GM23338 (cell line): ENCODE measurements around the gene EXOG. TPM values are rescaled to one million over a fixed set of nuclear protein-coding genes. Genes with fewer than 3 reads are reported as not detected.

ENCODE experiments used
- ATAC-seq: fragments of 200-7000 bp; cut with Tn5 transposase; 3 replicates; pipeline ENCODE4 v1.9.1; 2020
- DNase-seq: peaks from one replicate; pipeline ENCODE4 v3.0.0-alpha.2; 2015; ENCODE audit warnings: low spot score
- H2AFZ ChIP-seq: fragments of 200-600 bp; sonication (generic); 2 replicates; pipeline ENCODE4 v1.8.0; 2016; ENCODE audit warnings: antibody characterized with exemption, mild to moderate bottlenecking, moderate library complexity
- H3F3A ChIP-seq: fragments of 200-600 bp; sonication (generic); replicated peaks from 2 replicates; pipeline ENCODE4 v1.8.0; 2017; ENCODE audit warnings: antibody characterized with exemption, mixed run types, low read depth
- H3K27ac ChIP-seq: fragments of 200-600 bp; sonication (generic); 2 replicates; pipeline ENCODE4 v1.6.1; 2016; ENCODE audit warnings: low read depth
- H3K27me3 ChIP-seq: fragments of 200-600 bp; sonication (generic); 2 replicates; pipeline ENCODE4 v1.8.0; 2016; ENCODE audit warnings: mild to moderate bottlenecking, mixed run types, moderate library complexity; ENCODE audit not compliant: insufficient read depth
- H3K36me3 ChIP-seq: fragments of 200-600 bp; sonication (generic); 2 replicates; pipeline ENCODE4 v1.8.0; 2016; ENCODE audit warnings: mild to moderate bottlenecking; ENCODE audit not compliant: insufficient read depth
- H3K4me1 ChIP-seq: fragments of 200-600 bp; sonication (generic); 2 replicates; pipeline ENCODE4 v1.8.0; 2016; ENCODE audit warnings: mild to moderate bottlenecking, moderate library complexity; ENCODE audit not compliant: insufficient read depth
- H3K4me2 ChIP-seq: fragments of 200-600 bp; sonication (generic); 2 replicates; pipeline ENCODE4 v1.7.1; 2017; ENCODE audit warnings: mixed run types
- H3K4me3 ChIP-seq: fragments of 200-600 bp; sonication (generic); 2 replicates; pipeline ENCODE4 v1.6.1; 2016; ENCODE audit warnings: mixed run types
- H3K79me2 ChIP-seq: fragments of 200-600 bp; sonication (generic); replicated peaks from 2 replicates; pipeline ENCODE4 v1.8.0; 2017; ENCODE audit warnings: mild to moderate bottlenecking; ENCODE audit not compliant: insufficient read depth
- H3K9me2 ChIP-seq: fragments of 200-600 bp; sonication (generic); 2 replicates; pipeline ENCODE4 v1.8.0; 2017; ENCODE audit not compliant: insufficient read depth
- H4K20me1 ChIP-seq: fragments of 200-600 bp; sonication (generic); replicated peaks from 2 replicates; pipeline ENCODE4 v1.8.0; 2017; ENCODE audit warnings: mild to moderate bottlenecking; ENCODE audit not compliant: insufficient read depth
- H3K27ac Mint-ChIP-seq: 2 replicates; pipeline ENCODE4 v1.8.0; 2020; ENCODE audit warnings: inconsistent platforms, mild to moderate bottlenecking, moderate library complexity, mixed read lengths
- H3K27me3 Mint-ChIP-seq: 3 replicates; pipeline ENCODE4 v1.8.0; 2022; ENCODE audit warnings: low read depth, mild to moderate bottlenecking, moderate library complexity, mixed read lengths, inconsistent platforms; ENCODE audit not compliant: insufficient read depth, poor library complexity
- H3K36me3 Mint-ChIP-seq: 3 replicates; pipeline ENCODE4 v1.8.0; 2021; ENCODE audit warnings: low read depth, mild to moderate bottlenecking, inconsistent platforms, moderate library complexity, mixed read lengths
- H3K4me1 Mint-ChIP-seq: 3 replicates; pipeline ENCODE4 v1.8.0; 2020; ENCODE audit warnings: mild to moderate bottlenecking, inconsistent platforms, mixed read lengths
- H3K4me3 Mint-ChIP-seq: 3 replicates; pipeline ENCODE4 v1.8.0; 2021; ENCODE audit warnings: moderate library complexity, mild to moderate bottlenecking, inconsistent platforms, mixed read lengths
- H3K9me3 Mint-ChIP-seq: 3 replicates; pipeline ENCODE4 v1.8.0; 2020; ENCODE audit warnings: moderate library complexity, mild to moderate bottlenecking, inconsistent platforms, mixed read lengths
- CREB1 ChIP-seq: fragments of 250-450 bp; sonication (Bioruptor Pico); IDR thresholded peaks from 2 replicates; pipeline ENCODE4 v1.5.0; 2020; ENCODE audit warnings: low read depth, mild to moderate bottlenecking, moderate library complexity
- EZH2phosphoT487 ChIP-seq: fragments of 200-600 bp; sonication (generic); IDR thresholded peaks from one replicate; pipeline ENCODE4 v1.8.1; 2018; ENCODE audit warnings: antibody characterized with exemption; ENCODE audit not compliant: unreplicated experiment
- JUNB ChIP-seq: IDR thresholded peaks from one replicate; pipeline ENCODE4 v1.6.1; 2016; ENCODE audit warnings: antibody characterized with exemption; ENCODE audit not compliant: unreplicated experiment
- STAT1 ChIP-seq: IDR thresholded peaks from one replicate; pipeline ENCODE4 v1.6.1; 2016; ENCODE audit warnings: antibody characterized with exemption; ENCODE audit not compliant: unreplicated experiment
- polyA plus RNA-seq: library from polyadenylated mRNA; unstranded; fragments of >200 nt; fragmentation: Nextera tagmentation; extraction: Ambion mirVana; gene quantifications from 2 replicates; pipeline ENCODE4 v1.2.1, GENCODE V29; 2016
- total RNA-seq: library from RNA; depleted of rRNA; stranded (reverse); fragments of >200 nt; shearing (Covaris generic); gene quantifications from 2 replicates; pipeline ENCODE4 v1.2.3, GENCODE V29; 2014
- TF ChIP-seq, protein P1 (sequence below): IDR thresholded peaks from one replicate; pipeline ENCODE4 v1.6.1; 2018; ENCODE audit warnings: antibody characterized with exemption; ENCODE audit not compliant: unreplicated experiment
- TF ChIP-seq, protein P2 (sequence below), 2 experiments: fragments of 200-600 bp in 1 of 2; sonication (generic) in 1 of 2; conservative IDR thresholded peaks; 2 replicates each; pipeline versions ENCODE4 v1.5.1 to v1.6.1; 2016 to 2017; ENCODE audit warnings: antibody characterized with exemption in 2 of 2, low read depth in 2 of 2, mild to moderate bottlenecking in 2 of 2, moderate library complexity in 1 of 2
- TF ChIP-seq, protein P3 (sequence below): IDR thresholded peaks from 2 replicates; pipeline ENCODE4 v1.6.1; 2016; ENCODE audit warnings: antibody characterized with exemption

The EXOG gene
- total and polyA plus RNA-seq, 2 experiments from 2014 or later = 9.7 to 11.3 TPM

DNA sequence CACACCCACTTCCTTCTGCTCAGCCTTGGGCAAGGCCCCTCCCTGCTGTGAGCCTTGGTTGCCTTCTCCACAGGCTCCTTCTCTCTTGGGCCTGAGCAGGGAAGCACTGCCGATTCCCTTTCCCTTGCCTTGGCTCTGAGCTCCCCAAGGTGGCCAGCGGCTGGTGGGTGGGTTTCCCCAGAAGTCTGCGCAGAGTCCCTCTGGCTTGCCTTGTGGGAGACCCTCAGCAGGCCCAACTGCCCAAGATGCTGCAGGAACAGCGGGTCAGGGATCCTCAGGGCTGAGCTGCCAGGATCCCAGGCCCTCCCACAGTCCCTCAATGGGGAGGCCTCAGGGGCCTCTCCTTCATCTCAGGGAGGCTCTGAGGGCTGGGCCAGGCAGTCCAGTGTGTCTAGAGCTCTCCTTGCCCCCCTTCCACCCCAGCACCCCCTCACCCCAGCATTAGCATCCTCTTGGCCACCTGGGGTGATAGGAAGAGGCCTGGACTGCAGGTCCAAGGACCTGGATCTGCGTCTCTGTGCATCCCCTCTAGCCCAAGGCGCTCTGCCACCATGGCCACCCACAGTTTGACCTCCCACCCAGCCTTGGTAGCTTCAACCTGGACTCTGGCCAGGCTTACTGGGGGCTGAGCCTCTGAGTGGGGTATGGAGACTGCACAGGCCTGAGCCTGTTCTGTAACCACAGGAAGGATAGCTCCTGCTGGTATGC lies 68.6 kb downstream of the EXOG start (continued):
- TF ChIP-seq, protein P1, sequence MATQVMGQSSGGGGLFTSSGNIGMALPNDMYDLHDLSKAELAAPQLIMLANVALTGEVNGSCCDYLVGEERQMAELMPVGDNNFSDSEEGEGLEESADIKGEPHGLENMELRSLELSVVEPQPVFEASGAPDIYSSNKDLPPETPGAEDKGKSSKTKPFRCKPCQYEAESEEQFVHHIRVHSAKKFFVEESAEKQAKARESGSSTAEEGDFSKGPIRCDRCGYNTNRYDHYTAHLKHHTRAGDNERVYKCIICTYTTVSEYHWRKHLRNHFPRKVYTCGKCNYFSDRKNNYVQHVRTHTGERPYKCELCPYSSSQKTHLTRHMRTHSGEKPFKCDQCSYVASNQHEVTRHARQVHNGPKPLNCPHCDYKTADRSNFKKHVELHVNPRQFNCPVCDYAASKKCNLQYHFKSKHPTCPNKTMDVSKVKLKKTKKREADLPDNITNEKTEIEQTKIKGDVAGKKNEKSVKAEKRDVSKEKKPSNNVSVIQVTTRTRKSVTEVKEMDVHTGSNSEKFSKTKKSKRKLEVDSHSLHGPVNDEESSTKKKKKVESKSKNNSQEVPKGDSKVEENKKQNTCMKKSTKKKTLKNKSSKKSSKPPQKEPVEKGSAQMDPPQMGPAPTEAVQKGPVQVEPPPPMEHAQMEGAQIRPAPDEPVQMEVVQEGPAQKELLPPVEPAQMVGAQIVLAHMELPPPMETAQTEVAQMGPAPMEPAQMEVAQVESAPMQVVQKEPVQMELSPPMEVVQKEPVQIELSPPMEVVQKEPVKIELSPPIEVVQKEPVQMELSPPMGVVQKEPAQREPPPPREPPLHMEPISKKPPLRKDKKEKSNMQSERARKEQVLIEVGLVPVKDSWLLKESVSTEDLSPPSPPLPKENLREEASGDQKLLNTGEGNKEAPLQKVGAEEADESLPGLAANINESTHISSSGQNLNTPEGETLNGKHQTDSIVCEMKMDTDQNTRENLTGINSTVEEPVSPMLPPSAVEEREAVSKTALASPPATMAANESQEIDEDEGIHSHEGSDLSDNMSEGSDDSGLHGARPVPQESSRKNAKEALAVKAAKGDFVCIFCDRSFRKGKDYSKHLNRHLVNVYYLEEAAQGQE = no peak
- TF ChIP-seq, protein P2, sequence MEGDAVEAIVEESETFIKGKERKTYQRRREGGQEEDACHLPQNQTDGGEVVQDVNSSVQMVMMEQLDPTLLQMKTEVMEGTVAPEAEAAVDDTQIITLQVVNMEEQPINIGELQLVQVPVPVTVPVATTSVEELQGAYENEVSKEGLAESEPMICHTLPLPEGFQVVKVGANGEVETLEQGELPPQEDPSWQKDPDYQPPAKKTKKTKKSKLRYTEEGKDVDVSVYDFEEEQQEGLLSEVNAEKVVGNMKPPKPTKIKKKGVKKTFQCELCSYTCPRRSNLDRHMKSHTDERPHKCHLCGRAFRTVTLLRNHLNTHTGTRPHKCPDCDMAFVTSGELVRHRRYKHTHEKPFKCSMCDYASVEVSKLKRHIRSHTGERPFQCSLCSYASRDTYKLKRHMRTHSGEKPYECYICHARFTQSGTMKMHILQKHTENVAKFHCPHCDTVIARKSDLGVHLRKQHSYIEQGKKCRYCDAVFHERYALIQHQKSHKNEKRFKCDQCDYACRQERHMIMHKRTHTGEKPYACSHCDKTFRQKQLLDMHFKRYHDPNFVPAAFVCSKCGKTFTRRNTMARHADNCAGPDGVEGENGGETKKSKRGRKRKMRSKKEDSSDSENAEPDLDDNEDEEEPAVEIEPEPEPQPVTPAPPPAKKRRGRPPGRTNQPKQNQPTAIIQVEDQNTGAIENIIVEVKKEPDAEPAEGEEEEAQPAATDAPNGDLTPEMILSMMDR (conservative IDR thresholded peaks at IDR 0.05; ENCODE audit: low read depth in 2 of 2) = no peak
- TF ChIP-seq, protein P3, sequence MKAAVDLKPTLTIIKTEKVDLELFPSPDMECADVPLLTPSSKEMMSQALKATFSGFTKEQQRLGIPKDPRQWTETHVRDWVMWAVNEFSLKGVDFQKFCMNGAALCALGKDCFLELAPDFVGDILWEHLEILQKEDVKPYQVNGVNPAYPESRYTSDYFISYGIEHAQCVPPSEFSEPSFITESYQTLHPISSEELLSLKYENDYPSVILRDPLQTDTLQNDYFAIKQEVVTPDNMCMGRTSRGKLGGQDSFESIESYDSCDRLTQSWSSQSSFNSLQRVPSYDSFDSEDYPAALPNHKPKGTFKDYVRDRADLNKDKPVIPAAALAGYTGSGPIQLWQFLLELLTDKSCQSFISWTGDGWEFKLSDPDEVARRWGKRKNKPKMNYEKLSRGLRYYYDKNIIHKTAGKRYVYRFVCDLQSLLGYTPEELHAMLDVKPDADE = no peak

DNA sequence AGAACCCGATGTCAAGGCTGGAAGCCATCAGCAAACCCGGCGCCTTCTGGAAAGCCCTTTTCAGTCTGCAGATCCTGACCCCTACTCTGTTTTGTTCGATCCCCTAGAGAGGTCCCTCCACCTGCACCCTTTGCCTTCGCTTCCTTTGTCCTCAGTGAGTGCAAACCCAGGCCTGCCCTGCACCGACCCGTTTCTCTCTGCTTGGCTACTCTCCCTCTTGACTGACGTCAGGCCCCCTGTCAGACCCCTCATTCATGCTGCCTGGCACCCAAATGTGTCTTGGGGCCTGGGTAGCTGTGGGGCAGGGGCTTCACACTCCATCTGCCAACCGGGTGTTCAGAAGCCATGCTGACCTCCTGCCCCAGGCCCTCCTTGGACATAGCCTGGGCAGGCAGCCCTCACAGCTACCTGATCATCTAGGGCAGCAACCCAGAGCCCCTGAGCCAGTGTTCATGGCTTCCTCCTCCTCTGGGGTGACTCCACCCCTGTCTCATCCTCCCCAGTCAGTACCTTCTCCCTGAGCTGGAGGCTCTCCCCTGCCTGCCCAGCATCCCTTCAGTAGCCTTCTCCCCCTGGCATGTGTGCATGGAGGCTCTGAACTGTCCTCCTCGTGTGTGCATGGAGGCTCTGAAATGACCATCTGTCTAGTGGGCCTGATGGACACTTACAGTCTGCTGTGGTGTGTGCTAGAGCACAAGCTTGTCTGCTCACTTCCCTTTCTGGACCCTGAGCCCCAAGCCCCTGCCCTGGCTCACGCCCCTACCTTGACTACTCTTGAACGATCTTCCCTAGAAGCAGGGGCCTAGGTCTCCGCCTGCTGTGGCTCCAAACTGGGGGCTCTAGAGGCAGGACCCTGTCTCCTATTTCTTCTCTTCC lies 69.4 kb downstream of the EXOG start:
- Histone ChIP-seq H3K9me2 (no peaks in the 10 kb centered on the region), H3K4me2 (no peak overlapping the region), H2AFZ (no peak overlapping the region), H3K36me3 (no peaks in the 10 kb centered on the region), H3K4me3 (no peak overlapping the region), H3K27me3 (no peaks in the 10 kb centered on the region), H3K27ac (no peak overlapping the region), H3K79me2 (no peaks in the 10 kb centered on the region), H4K20me1 (no peaks in the 10 kb centered on the region), H3K4me1 (no peaks in the 10 kb centered on the region), H3F3A (no peaks in the 10 kb centered on the region)
- Mint-ChIP-seq H3K27ac (no peak overlapping the region; the same call in 1 of the 2 replicates), H3K4me3 (no peak overlapping the region), H3K9me3 (no peaks in the 10 kb centered on the region), H3K36me3 (peaks cover 3% of the 10 kb centered on the region; the same call in 1 of the 3 replicates), H3K4me1 (peaks cover 3% of the 10 kb centered on the region; the same call in 1 of the 3 replicates), H3K27me3 (peaks cover 3% of the 10 kb centered on the region)
- ATAC-seq = no peak
- DNase-seq = no peak
- TF ChIP-seq, protein P3 = no peak
- no peak for TF ChIP-seq EZH2phosphoT487
- no peak for TF ChIP-seq CREB1 (CRISPR knock-in tag)
- TF ChIP-seq, protein P2 (conservative IDR thresholded peaks at IDR 0.05; ENCODE audit: low read depth in 2 of 2) = no peak
- no peak for TF ChIP-seq STAT1
- TF ChIP-seq, protein P1 = no peak
- no peak for TF ChIP-seq JUNB
